Mesodermal cell (in vitro differentiated cells): ENCODE data around the gene SCN9A. TPM values are rescaled to one million over a fixed set of nuclear protein-coding genes. Genes with fewer than 3 reads are reported as not detected.
"Not testable (repeated sequence)": the region's sequence is repeated elsewhere in the genome, so short reads cannot be mapped to it uniquely, and the experiment has no call there.

Source experiments
- H3K27ac ChIP-seq: 2 replicates; pipeline ENCODE4 v1.7.0; 2013; ENCODE audit warnings: mild to moderate bottlenecking, low read depth, low read length, moderate library complexity; ENCODE audit not compliant: severe bottlenecking
- H3K36me3 ChIP-seq: 2 replicates; pipeline ENCODE4 v1.7.1; 2013; ENCODE audit warnings: mild to moderate bottlenecking, low read length, moderate library complexity; ENCODE audit not compliant: control insufficient read depth, insufficient read depth
- H3K4me1 ChIP-seq: one replicate; pipeline ENCODE4 v1.7.1; 2013; ENCODE audit warnings: mild to moderate bottlenecking, low read length; ENCODE audit not compliant: insufficient read depth, control insufficient read depth, poor library complexity, severe bottlenecking
- H3K4me3 ChIP-seq: 2 replicates; pipeline ENCODE4 v1.7.0; 2013; ENCODE audit warnings: low read length, control low read depth, mild to moderate bottlenecking; ENCODE audit not compliant: insufficient read depth, poor library complexity, severe bottlenecking; ENCODE audit errors: extremely low read depth
- H3K9me3 ChIP-seq: 2 replicates; pipeline ENCODE4 v1.7.1; 2013; ENCODE audit warnings: mild to moderate bottlenecking, low read length, moderate library complexity; ENCODE audit not compliant: control insufficient read depth
- WGBS, 2 experiments: methylation state at CpG; one replicate each; pipeline ENCODE4 v1.1.5; 2013; ENCODE audit warnings: missing lambda C conversion rate in 2 of 2; ENCODE audit not compliant: insufficient coverage in 2 of 2; 5-methylcytosine and 5-hydroxymethylcytosine counted together
- polyA plus RNA-seq, 2 experiments: library from polyadenylated mRNA; stranded (reverse); fragments of 50-300 nt; gene quantifications; one replicate each; pipeline ENCODE4 v1.2.3, GENCODE V29; 2013

Gene SCN9A
- 0.81 TPM for polyA plus RNA-seq (2013, experiment 1 of 2)
- polyA plus RNA-seq (2013, experiment 2 of 2) = 0.51 TPM

- Histone ChIP-seq H3K36me3 (no peaks in the 10 kb centered on the region), H3K27ac (no peak within 1 kb of the TSS), H3K9me3 (no peaks in the 10 kb centered on the region), H3K4me3 (peak within 1 kb of the TSS; percentile 50), H3K4me1 (peaks cover 2% of the 10 kb centered on the region)
- 0% methylated on average over 18 to 20 of the region's 45 CpGs for WGBS, 2 experiments
These were observed at the start of gene SCN9A for GRCh38 chr2:166375736-166376487. Gene SCN9A (minus strand): TSS chr2:166375944. CDS start chr2:166311756, 64,188 bp downstream.

GRCh38 chr2:166424841-166425240 is 49.1 kb upstream of the SCN9A start:
- no peak overlapping the region for H3K4me3 ChIP-seq
- no peaks in the 10 kb centered on the region for H3K36me3 ChIP-seq
- no peaks in the 10 kb centered on the region for H3K9me3 ChIP-seq
- no peak overlapping the region for H3K27ac ChIP-seq
- WGBS, 2 experiments = 94 to 100% methylated on average over 2 to 4 of the region's 5 CpGs
- no peaks in the 10 kb centered on the region for H3K4me1 ChIP-seq

GRCh38 chr2:166419616-166419934 is 43.8 kb upstream of the SCN9A start:
- Histone ChIP-seq H3K36me3 (no peaks in the 10 kb centered on the region), H3K4me3 (no peak overlapping the region), H3K9me3 (no peaks in the 10 kb centered on the region), H3K4me1 (no peaks in the 10 kb centered on the region), H3K27ac (no peak overlapping the region)
- 43 to 56% methylated on average over 2 of the region's 2 CpGs for WGBS, 2 experiments

GRCh38 chr2:166418853-166419615 is 43.3 kb upstream of the SCN9A start:
- H3K9me3 ChIP-seq = no peaks in the 10 kb centered on the region
- H3K27ac ChIP-seq = no peak overlapping the region
- H3K4me3 ChIP-seq = no peak overlapping the region
- 63 to 100% methylated on average over 2 to 4 of the region's 5 CpGs for WGBS, 2 experiments
- H3K36me3 ChIP-seq = no peaks in the 10 kb centered on the region
- no peaks in the 10 kb centered on the region for H3K4me1 ChIP-seq

- no peak overlapping the region for H3K4me3 ChIP-seq
- H3K27ac ChIP-seq = no peak overlapping the region
- H3K9me3 ChIP-seq = no peaks in the 10 kb centered on the region
- no CpG with 5 or more reads among the region's 2 CpGs for WGBS, 2 experiments
- H3K36me3 ChIP-seq = no peaks in the 10 kb centered on the region
- no peaks in the 10 kb centered on the region for H3K4me1 ChIP-seq
These were observed 41.9 kb upstream of the SCN9A start for GRCh38 chr2:166417669-166418068.

DNA sequence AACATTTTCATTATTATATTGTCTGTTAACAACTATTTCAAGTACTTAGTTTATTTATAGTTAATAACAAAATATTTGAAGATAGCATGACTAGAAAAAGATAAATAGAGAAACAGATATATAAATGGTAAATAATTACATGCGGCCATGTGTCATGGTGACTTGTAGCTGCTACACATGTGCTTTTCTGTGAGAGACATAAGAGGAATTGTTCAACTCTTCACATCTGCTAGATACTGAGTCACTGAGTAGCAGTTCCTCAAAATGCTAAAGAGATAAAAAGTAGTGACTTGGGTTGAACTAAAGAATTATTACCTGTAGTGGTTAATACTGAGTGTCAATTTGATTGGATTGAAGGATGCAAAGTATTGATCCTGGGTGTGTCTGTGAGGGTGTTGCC is 37.5 kb upstream of the SCN9A start:
- no peaks in the 10 kb centered on the region for H3K36me3 ChIP-seq
- H3K27ac ChIP-seq = no peak overlapping the region
- no peaks in the 10 kb centered on the region for H3K9me3 ChIP-seq
- no peak overlapping the region for H3K4me3 ChIP-seq
- H3K4me1 ChIP-seq = peaks cover 3% of the 10 kb centered on the region
- no CpG with 5 or more reads among the region's 1 CpG for WGBS, 2 experiments

- WGBS, 2 experiments = 82 to 88% methylated on average over 4 to 5 of the region's 6 CpGs
- H3K36me3 ChIP-seq = no peaks in the 10 kb centered on the region
- no peak overlapping the region for H3K27ac ChIP-seq
- peaks cover 3% of the 10 kb centered on the region for H3K4me1 ChIP-seq
- no peaks in the 10 kb centered on the region for H3K9me3 ChIP-seq
- no peak overlapping the region for H3K4me3 ChIP-seq
These were observed 35.9 kb upstream of the SCN9A start for GRCh38 chr2:166411473-166412230.

DNA sequence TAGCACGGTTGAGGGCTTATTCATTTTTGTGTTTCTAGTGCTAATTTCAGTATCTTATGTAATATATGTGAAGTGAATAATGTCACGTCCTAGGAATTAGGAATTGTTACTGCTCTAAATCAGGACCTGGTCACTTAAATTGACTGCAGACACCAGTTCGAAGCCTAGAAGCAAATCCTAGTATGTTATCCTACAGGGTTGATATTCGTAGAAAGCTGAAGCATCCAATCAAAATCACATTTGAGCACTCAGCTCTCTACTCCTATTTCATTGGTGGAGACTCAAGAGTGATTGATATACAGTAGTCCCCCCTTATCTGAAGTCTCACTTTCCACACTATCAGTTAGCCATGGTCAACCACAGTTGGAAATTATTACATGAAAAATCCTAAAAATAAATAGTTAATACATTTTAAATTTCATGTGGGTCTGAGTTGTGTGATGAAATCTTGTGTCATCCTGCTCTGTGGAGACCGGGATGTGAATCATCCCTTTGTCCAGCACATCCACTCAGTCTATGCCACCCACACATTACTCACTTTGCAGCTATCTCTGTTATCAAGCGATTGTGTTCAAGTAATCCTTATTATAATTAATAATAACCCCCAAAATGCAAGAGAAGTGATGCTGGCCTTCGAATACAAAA is 35.2 kb upstream of the SCN9A start:
- WGBS, 2 experiments = 87 to 100% methylated on average over 2 to 3 of the region's 7 CpGs
- no peak overlapping the region for H3K4me3 ChIP-seq

GRCh38 chr2:166407746-166408145 is 32.0 kb upstream of the SCN9A start:
- H3K36me3 ChIP-seq, H3K27ac ChIP-seq, H3K4me3 ChIP-seq, H3K9me3 ChIP-seq, H3K4me1 ChIP-seq: not testable (repeated sequence)
- 40 to 80% methylated on average over 1 of the region's 2 CpGs for WGBS, 2 experiments

More for the DNA sequence above, 35.2 kb upstream of the SCN9A start:
- H3K36me3 ChIP-seq = no peaks in the 10 kb centered on the region
- H3K27ac ChIP-seq = peak overlapping the region; percentile 54
- H3K9me3 ChIP-seq = no peaks in the 10 kb centered on the region
- peaks cover 3% of the 10 kb centered on the region for H3K4me1 ChIP-seq

GRCh38 chr2:166406374-166406773 is 30.6 kb upstream of the SCN9A start:
- Histone ChIP-seq H3K4me1 (peaks cover 3% of the 10 kb centered on the region), H3K4me3 (no peak overlapping the region), H3K9me3 (no peaks in the 10 kb centered on the region), H3K27ac (no peak overlapping the region), H3K36me3 (no peaks in the 10 kb centered on the region)
- 95% methylated on average over 2 of the region's 3 CpGs; no CpG with 5 or more reads in 1 of the 2 experiments for WGBS, 2 experiments
